Cerebellar cortex (tissue), 1 donor: ENCODE data around the gene SUMF1.
"Not testable (repeated sequence)": the region's sequence is repeated elsewhere in the genome, so short reads cannot be mapped to it uniquely, and the experiment has no call there.

ENCODE experiments used
- DNase-seq: peaks from one replicate; pipeline ENCODE4 v3.0.0-alpha.2; 2015; ENCODE audit warnings: low spot score

SUMF1 gene

GRCh38 chr3:4461468-4462090, 5.5 kb downstream of the SUMF1 start:
- DNase-seq, result no peak

DNA sequence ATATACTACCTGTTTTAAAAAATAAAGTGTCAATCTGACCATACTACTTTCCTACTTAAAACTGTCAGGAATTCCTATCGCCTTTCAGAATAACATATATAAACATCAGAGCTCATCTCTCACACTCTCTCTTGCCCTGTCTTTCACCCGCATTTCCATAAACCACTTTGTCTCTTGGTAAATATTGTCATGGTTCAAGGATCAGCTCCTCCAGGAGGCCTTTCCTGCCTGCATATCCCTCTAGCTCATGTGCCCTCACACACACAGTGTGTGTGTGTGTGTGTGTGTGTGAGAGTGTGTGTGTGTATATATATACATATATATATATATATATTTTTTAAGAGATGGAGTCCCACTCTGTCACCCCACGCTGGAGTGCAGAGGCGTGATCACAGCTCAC, 6.7 kb downstream of the SUMF1 start:
- no peak for DNase-seq

DNA sequence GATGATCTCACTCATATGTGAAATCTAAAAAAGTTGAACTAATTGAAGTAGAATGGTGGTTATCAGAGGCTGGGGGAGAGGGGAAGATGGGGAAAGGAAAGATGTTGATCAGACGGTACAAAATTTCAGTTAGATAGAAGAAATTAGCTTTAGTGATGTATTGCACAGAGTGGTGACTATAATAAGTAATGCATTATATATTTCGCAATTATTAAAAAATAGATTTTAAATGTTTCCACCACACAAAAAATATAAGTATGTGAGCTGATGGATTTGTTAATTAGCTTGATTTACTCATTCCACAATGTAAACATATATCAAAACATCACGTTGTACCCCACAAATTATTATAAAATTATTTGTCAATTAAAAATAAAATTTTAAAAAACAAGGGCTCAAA, 8.1 kb downstream of the SUMF1 start:
- no peak for DNase-seq

DNA sequence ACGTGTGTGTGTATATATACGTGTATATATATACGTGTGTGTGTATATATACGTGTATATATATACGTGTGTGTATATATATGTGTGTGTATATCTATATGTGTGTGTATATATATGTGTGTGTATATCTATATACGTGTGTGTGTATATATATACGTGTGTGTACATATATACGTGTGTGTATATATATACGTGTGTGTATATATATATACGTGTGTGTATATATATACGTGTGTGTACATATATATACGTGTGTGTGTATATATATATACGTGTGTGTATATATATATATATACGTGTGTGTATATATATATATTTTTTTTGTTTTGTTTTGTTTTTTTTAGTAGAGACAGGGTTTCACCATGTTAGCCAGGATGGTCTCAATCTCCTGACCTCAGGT, 10.3 kb downstream of the SUMF1 start:
- DNase-seq, result not testable (repeated sequence)

DNA sequence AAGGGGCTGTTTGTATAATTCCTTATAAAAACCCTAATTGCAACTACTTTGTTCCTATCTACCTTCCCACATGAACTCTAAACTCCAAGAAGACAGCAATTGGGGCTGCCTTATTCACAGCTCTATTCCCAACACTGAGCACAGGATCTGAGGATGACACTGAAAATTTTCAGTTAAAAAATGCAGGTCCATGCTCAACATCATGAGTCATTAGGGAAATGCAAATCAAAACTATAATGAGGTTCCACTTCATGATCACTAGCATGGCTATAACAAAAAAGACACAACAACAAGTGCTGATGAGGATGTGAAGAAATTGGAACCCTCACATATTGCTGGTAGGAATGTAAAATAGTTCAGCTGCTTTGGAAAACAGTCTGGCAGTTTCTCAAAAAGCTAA, 12.9 kb downstream of the SUMF1 start:
- DNase-seq, result no peak

DNA sequence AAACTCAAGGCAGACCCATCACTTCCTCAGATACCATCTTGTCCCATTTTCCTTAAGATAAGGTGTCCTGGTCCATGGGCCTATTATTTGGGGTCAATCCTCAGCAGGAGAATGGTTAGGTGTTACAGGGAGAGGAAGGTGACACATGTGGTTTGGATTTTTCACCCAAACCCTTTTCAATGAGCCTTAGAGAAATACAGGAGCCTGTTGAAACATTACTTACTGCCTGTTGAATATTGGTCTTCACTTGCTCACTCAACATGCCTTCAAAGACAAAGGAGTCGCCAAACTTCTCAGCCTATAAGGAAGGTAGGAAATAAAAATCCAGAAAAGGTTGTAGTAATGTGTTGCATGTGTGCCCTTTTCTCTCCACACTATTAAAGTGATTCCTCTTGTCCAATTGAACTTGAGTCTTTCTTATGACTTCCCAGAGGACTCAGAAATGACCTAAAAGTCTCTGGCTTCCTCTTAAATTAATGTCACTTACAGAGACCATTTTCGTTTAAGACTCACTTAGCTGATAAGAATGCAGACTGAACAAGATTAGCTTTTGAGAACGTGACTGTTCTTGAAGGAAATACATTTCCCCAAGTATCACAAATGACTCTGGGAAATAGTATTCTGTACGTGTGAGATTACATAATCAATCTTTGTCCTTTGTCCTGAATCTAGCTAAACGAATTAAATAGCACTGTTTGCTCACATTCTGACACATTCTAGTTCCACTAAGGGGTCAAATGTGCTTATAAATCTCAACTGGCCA, 17.8 kb downstream of the SUMF1 start:
- DNase-seq, result no peak

DNA sequence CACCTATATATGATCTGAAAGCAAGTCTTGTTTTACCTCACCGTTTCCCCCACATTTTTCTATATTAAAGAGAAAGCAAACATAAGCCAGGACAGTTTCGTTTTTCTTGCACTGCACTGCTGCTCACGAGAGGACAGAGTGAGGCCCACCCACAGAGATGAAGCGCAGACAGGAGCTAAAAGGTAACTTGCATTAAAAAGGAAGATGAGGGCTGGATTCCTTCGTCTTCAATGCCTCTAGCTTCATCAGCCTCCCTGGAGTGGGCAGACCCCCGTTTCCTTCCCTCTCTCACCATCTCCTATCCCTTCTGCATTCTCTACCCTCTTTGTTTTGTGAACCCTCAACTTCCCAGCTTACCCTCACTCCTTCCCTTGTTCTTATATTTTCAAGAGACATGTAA, 18.9 kb downstream of the SUMF1 start:
- DNase-seq, result no peak

DNA sequence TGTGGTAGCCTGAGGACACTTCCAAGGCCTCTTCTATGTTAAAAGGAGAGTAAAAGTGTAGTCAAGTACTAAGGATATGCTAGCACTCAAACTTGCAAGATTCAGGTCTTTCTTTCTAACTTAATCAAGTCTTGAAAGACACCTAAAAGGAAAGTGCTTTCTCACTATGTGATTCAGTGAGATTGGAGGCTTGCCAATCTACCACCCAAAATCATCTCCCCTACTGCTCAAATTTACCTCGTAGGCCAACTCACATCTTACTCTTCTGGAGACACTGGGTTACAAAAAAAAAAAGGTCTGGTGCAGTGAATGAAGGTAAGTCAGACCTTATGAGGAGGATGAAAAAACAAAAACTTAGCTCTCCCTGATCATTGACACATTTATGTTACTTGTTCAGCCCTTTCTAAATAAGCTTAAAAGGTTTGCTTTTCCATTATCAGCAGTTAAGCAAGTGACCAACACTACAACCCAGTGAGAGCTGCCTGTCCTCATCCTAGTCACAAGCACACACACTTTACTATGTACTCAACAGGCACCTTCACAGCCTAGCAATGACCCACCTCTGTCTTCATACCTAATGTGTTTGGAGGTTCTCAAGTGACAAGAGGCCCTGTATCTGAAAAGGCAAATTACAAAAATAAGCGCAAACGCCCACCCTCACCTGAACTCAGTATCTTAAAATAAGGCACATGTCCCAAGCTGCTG, 19.6 kb downstream of the SUMF1 start:
- DNase-seq, result no peak

DNA sequence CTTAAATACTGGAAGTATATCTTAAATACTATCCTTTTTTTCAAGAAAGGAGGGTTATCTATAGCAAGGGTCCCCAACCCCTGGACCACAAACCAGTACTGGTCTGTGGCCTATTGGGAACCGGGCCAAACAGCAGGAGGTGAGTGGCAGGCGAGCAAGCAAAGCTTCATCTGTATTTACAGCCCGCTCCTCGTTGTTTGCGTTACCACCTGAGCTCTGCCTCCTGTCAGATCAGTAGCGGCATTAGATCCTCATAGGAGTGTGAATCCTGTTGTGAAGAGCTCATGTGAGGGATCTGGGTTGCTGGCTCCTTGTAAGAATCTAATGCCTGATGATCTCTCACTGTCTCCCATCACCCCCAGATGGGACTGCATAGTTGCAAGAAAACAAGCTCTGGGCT, 26.1 kb downstream of the SUMF1 start:
- DNase-seq, result no peak

DNA sequence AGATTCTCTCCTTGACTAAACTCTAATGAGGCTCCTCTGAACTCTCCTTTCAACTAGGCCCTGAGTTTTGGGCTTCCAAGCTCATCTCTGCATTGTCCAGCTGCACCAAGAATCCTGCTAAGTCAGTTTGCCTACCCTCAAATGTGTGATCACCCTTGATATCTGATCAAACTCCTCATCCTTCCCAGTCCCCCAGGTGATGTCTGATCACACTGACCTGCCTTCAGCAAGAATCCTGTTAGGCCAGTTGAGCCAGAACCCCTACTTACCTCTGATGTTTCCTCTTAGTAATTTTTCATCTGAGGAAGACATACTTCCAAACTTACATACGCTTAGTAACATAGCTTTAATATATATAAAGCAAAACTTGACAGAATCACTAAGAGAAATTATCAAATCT, 28.8 kb downstream of the SUMF1 start:
- DNase-seq, result no peak

DNA sequence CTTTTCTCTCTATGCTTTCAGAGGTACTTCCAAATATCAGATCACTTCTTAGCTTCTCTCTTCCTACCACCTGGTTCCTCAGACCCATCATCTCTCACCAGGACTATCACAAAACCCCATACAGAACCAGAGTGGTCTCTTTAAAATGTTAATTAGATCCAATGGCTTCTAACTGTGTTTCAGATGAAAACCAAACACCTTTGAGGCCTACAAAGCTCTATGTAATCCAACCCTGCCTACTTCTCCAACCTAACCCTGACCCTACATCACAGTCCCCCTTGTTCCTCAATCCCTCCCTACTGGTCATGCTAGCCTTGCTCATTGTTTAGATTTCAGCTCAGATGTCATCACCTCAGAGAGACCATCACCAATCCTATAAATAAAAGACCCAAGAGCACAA, 34.8 kb downstream of the SUMF1 start:
- no peak for DNase-seq

- DNase-seq, result no peak
Measured at GRCh38 chr3:4429648-4430350, 37.3 kb downstream of the SUMF1 start.

- DNase-seq, result no peak
Measured at GRCh38 chr3:4426782-4427344, 40.2 kb downstream of the SUMF1 start.

- DNase-seq, result no peak
Measured at GRCh38 chr3:4426261-4426781, 40.7 kb downstream of the SUMF1 start.

DNA sequence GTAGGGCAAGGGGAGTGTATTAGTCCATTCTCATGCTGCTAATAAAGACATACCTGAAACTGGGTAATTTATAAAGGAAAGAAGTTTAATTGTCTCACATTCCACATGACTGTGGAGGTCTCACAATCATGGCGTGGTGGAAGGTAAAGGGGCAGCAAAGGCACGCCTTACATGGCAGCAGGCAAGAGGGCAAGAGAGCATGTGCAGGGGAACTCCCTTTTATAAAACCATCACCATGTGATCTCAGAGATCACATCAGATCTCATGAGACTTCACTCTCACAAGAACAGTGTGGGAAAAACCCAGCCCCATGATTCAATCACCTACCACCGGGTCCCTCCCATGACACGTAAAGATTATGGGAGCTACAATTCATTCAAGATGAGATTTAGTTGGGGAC, 41.4 kb downstream of the SUMF1 start:
- DNase-seq, result no peak

DNA sequence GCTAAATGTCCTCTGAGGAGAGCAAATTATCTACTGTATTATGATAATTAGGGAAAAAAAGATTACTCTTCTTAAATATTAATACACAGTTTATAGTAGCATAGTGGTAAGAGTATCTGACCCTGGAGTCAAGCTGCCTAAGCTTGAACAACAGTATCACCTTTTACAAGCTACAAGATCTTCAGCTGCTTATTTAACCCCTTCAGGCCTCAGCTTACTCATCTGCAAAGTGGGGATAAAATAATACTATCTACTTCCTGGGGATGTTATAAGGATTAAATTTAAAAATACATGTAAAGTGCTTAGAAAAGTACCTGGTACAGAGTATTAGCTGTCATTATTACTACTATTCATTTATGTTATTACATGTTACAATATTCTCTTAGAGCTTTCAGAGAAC, 42.0 kb downstream of the SUMF1 start:
- no peak for DNase-seq

DNA sequence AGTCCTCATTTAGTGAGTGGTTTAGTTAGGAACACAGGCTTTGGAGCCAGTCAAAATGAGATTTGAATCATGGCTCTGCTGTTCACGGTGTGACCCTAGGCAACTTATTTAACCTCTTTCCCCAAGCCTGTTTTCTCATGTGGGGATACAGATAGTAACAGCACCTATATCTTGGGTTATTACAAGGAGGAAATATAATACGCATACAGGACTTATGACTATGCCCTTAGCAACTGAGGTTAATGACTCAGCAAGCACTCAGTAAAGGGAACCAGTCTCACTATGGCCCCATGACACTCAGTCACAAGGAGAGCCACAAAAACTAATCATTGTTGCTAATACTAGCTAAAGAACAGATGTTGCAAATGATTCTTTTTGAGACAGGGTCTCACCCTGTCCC, 45.9 kb downstream of the SUMF1 start:
- no peak for DNase-seq

DNA sequence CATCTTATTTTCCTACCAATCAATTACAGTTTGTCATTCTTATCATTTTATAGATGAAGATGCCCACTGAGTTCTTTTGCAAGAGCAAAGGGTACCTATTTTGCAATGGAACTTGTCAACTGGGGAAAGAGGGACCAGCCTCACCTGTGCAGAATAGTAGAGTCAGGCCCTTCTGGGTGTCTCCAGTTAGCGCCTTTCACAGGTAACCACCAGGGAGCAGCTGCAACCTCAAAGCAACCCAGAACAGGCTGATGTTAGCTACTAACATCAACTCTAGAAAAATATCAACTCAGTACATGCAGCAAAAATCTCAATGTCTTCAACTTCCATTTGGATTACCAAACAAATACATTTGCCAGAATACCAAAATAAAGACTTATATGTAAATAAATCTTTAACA, 47.1 kb downstream of the SUMF1 start:
- no peak for DNase-seq

GRCh38 chr3:4419386-4419785, 47.7 kb downstream of the SUMF1 start:
- no peak for DNase-seq

- DNase-seq, result no peak
Measured at GRCh38 chr3:4418156-4418555, 48.9 kb downstream of the SUMF1 start.

- DNase-seq, result peak; percentile 12
Measured at GRCh38 chr3:4417449-4417848, 49.6 kb downstream of the SUMF1 start.

- peak; percentile 56 for DNase-seq
Measured at GRCh38 chr3:4416961-4417360, 50.1 kb downstream of the SUMF1 start.
